ENCODE data around the gene FOXO3.
A peak's percentile ranks its signal among the peaks of the same experiment; 100 is the strongest.
"Not testable (repeated sequence)": the region's sequence is repeated elsewhere in the genome, so short reads cannot be mapped to it uniquely, and the experiment has no call there.

The FOXO3 gene

GRCh38 chr6:108528878-108529277 is 31.8 kb upstream of the FOXO3 start:
- TF ChIP-seq CTCF (conservative IDR thresholded peaks at IDR 0.05; ENCODE audit: low read depth, low read length), result no peak
- DNase-seq (ENCODE audit: low read depth), result no peak
- no peak overlapping the region for H3K4me3 ChIP-seq (ENCODE audit: low read length)

GRCh38 chr6:108531332-108531731 is 29.4 kb upstream of the FOXO3 start:
- no peak for DNase-seq (ENCODE audit: low read depth)
- peak; percentile 10 for TF ChIP-seq CTCF (conservative IDR thresholded peaks at IDR 0.05; ENCODE audit: low read depth, low read length)
- H3K4me3 ChIP-seq (ENCODE audit: low read length), result no peak overlapping the region

- no peak for DNase-seq (ENCODE audit: low read depth)
- TF ChIP-seq CTCF (conservative IDR thresholded peaks at IDR 0.05; ENCODE audit: low read depth, low read length), result no peak
- no peak overlapping the region for H3K4me3 ChIP-seq (ENCODE audit: low read length)
Observed at GRCh38 chr6:108535114-108535742, 25.5 kb upstream of the FOXO3 start.

GRCh38 chr6:108535920-108536535 is 24.7 kb upstream of the FOXO3 start:
- not testable (repeated sequence) for DNase-seq (ENCODE audit: low read depth); H3K4me3 ChIP-seq (ENCODE audit: low read length)

GRCh38 chr6:108541843-108542759 is 18.6 kb upstream of the FOXO3 start:
- no peak overlapping the region for H3K4me3 ChIP-seq (ENCODE audit: low read length)
- peak; percentile 86 for TF ChIP-seq CTCF (conservative IDR thresholded peaks at IDR 0.05; ENCODE audit: low read depth, low read length)
- no peak for DNase-seq (ENCODE audit: low read depth)

- H3K4me3 ChIP-seq (ENCODE audit: low read length), result no peak overlapping the region
- TF ChIP-seq CTCF (conservative IDR thresholded peaks at IDR 0.05; ENCODE audit: low read depth, low read length), result no peak
- no peak for DNase-seq (ENCODE audit: low read depth)
Observed at GRCh38 chr6:108543175-108543940, 17.4 kb upstream of the FOXO3 start.

- H3K4me3 ChIP-seq (ENCODE audit: low read length), result no peak overlapping the region
- DNase-seq (ENCODE audit: low read depth), result no peak
- no peak for TF ChIP-seq CTCF (conservative IDR thresholded peaks at IDR 0.05; ENCODE audit: low read depth, low read length)
Observed at GRCh38 chr6:108544606-108545005, 16.1 kb upstream of the FOXO3 start.

Data from retinal pigment epithelial cell (primary cell).